Jurkat, Clone E6-1 (cell line): Measurements from ENCODE around the gene ZMYND8.

ENCODE experiments used
- DNase-seq: peaks from one replicate; pipeline ENCODE4 v3.0.0-alpha.2; 2011; ENCODE audit warnings: low read depth, low spot score
- H3K4me3 ChIP-seq: 2 replicates; pipeline ENCODE4 v1.5.1; 2011; ENCODE audit warnings: mild to moderate bottlenecking, low read length, control low read depth, moderate library complexity

Gene ZMYND8

DNA sequence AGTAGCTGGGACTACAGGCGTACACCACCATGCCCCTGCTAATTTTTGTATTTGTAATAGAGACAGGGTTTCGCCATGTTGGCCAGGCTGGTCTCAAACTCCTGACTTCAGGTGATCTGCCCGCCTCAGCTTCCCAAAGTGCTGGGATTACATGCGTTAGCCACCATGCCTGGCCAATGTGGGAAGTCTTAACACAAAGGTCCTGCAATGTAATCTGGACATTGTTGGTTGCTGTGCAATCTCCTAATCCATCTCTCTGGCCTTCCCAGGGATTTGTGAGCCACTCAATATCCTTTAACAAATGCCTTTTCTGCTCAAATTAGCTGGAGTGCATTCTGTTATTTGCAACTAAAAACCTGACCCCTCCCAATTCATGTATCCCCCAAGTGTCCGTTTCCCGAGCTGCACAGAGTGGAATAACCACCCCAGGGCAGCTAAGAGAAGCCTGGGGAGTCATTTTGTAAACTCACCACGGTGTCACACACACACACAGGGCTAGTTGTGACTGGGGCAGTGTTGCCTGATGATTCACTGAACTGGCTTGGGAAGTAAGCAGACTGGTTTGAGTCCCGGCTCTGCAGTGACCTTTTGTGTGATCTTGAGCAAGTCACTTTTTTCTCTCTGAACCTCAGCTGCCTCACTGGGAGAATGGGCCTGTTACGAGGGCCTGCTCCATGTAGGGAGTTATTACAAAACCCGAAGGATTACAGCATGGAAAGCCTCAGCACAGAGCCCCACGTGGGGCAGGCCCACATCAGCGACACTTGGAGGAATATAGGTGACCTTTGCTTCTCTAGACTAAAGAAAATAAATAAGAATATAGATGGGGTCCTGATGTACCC is 152.3 kb downstream of the ZMYND8 start:
- no peak for DNase-seq

DNA sequence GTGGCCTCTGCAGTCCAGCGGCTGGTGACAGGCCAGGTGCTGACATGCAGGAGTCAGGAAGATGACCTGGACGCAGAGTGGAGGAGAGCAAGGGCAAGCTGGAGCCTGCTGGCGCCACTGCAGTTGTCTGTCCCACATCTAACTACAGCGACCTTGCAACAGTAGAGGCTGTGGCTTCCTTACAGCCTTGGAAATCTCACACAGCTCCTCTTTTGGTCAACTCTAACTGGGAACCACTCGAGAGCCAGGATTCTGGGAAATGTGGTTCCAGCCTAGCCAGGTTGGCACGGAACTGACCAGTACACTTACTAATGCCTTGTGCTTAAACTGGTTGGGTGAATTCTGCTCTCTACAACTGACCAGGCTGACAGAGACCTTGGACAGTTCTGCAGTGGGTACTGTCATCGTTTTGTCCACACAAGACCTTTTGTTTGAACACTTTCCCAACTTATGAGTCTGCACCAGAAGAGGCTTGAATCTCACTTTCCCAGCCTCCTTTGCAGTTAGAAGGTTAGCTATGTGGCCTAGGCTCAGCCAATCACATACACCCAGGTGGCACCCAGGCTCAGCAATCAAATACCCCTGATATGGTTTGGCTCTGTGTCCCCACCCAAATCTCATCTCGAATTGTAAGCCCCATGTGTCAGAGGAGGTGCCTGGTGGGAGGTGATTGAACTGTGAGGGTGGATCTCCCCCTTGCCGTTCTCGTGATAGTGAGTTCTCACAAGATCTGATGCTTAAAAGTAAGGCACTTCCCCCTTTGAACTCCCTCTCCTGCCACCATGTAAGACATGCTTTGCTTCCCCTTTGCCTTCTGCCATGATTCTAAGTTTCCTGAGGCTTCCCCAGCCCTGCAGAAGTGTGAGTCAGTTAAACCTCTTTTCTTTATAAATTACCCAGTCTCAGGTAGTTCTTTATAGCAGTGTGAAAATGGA is 153.5 kb downstream of the ZMYND8 start:
- DNase-seq: no peak
- H3K4me3 ChIP-seq: no peak overlapping the region

More for the DNA sequence above, 152.3 kb downstream of the ZMYND8 start:
- no peak overlapping the region for H3K4me3 ChIP-seq

DNA sequence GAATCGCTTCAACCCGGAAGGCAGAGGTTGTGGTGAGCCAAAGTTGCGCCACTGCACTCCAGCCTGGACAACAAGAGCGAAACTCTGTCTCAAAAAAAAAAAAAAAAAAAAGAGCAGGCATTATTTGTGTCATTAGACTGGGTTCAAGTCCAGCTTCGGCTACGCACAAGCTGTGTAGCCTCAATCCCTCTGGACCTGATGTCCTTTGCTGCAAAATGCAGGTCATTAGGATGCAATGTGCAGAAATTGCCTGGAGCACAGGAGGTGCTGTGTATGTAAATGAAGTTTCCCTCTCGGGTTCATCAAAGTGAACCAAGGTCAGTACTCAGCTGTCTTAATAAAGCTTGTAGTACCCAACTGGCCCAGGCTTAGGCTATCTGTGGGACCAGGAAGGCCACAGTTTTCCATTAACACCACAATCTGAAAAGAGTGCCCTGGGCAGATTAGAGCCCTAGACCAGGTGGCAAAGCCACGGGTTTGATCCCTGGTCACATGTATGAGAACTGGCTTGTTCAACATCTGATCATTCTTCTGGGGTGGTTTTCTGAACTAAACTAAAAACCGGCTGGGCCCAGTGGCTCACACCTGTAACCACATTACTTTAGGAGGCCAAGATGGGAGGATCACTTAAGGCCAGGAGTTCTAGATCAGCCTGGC is 155.3 kb downstream of the ZMYND8 start:
- DNase-seq: no peak
- no peak overlapping the region for H3K4me3 ChIP-seq

DNA sequence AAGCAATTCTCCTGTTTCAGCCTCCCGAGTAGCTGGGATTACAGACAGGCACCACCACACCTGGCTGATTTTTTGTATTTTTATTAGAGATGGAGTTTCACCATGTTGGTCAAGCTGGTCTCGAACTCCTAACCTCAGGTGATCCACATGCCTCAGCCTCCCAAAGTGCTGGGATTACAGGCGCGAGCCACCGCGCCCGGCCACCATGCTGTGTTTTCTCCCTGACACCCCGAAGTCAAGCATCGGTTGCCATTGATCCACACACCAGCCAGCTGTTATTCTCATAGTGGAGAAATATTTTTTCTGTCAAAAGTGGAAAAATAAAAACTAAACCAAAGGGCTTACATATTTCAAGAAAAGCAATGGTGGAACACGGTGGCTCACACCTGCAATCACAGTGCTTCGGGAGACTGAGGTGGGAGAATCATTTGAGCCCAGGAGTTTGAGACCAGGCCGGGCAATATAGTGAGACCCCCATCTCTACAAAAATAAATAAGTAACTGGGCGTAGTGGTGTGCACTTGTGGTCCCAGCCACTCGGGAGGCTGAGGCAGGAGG is 157.4 kb downstream of the ZMYND8 start:
- no peak for DNase-seq

DNA sequence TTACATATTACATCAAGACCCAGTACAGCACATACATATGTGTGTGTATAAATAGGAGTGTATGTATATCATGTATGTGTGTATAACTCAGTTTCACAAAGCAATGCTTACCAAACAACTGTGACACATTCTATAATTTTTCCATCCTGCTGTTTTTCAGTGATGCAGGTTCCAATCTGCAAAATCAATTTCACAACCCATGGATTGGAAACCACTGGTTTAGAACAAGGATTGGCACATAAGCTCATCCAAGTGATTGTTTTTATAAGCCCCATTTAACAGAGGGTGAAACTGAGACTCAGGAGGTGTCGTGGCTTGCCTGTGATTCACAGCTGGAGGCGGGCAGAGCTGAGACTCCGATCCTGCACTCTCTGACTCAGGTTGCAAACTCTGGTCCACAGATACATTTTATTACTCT is 158.2 kb downstream of the ZMYND8 start:
- no peak overlapping the region for H3K4me3 ChIP-seq

More for the DNA sequence above, 157.4 kb downstream of the ZMYND8 start:
- no peak overlapping the region for H3K4me3 ChIP-seq

DNA sequence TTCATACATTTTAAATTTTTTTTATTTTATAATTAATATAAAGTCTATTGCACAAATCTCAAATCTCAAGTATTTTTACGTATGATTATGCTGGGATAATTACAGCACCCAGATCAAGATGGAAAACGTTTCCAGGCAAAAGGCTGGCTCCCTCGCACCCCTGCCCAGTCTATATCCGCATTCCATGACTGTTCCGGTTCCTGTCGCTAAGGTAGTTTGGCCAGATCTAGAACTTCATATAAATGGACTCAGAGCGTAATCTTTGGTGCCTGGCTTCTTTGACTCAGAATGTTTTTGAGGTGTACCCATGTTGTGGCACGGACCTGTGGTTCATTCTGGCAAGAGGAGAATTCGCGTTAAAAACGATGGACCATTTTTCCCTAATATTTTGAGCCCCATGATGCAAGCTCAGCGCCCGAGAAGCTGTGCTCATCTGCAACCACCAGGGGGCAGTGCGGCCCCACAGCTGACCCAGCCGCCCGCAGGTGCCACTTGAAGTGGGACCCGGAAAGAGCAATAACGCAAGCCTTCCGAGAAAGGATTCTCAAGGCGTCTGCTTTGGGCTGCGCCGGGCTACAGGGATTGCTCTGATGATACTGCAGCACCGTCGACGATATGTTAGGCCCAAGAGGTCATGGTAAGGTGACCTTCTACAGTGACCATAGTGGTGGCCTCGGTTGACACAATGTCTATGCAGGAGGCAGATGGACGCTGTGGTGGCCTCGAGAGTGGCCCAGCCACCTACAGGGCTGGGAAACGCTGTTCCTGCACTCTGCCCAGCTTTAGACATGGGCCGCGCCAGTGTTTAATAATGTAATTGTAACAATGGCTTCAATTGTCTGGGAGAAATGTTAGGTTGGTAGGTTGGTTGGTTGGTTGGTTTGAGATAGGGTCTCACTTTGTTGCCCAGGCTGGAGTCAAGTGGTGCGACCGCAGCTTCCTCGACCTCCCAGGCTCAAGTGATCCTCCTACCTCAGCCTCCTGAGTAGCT is 160.1 kb downstream of the ZMYND8 start:
- peak; percentile 49 for DNase-seq
- peak overlapping the region; percentile 11 for H3K4me3 ChIP-seq

More for the DNA sequence above, 158.2 kb downstream of the ZMYND8 start:
- no peak for DNase-seq

DNA sequence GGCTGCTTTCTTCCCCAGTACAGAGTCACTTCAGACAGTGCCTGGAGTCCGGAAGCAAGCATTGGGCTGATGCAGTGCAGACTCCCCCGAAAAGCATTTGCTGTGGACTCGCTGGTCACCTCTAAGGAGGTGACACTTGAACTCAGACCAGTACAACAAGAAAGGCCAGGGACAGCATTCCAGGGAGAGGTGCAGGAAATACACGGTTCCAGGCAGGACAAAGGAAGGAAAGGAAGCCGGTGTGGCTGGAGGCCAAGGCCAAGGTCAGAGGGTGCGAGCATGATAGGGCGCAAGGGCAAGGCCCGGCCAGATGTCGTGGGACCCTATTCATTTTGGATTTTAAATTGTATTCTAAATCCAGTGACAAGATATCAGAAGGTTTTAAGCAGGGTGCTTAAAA is 160.9 kb downstream of the ZMYND8 start:
- DNase-seq: no peak
- H3K4me3 ChIP-seq: no peak overlapping the region

DNA sequence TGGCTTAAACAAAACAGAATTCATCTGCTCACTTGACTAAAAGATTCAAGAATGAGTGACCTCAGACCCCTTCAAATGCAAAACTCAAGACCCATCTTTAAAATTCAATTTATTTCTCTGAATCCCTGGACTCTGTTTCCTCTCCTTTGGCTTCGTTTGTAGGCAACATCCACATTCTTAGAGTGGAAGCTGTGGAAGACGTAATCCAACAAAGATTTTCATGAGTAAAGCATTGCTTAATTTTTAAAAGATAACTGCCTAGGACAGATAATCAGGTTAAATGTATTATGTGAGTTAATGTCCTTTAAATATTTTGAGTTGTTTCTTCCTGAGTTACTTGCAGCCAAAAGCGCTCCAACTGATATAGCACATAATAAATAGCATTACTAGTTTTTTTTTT is 164.5 kb downstream of the ZMYND8 start:
- H3K4me3 ChIP-seq: no peak overlapping the region
- no peak for DNase-seq

DNA sequence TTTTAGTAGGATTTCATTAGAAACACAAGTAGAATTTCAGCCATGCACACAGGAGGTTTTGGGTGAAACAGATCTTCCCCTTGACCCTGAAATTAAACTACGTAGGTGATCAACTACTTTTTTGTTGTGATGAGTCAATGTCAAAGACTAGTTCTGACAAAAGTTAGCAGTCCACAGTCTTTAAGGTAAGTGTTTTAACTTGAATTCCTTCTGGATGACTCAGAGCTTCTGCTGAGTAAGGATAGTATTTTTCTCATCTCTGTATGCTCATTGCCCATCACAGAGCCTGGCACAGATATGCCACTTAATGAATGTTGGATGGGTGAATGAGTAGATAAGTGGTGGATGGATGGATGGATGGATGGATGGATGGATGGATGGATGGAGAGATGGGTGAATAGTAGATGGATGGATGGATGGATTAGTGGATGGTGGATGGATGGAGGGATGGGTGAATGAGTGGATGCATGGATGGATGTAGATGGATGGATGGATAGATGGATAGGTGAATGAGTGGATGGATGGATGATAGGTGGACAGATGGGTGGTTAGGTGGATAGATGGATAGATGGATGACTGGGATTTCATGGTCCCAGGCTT is 165.3 kb downstream of the ZMYND8 start:
- no peak overlapping the region for H3K4me3 ChIP-seq
- DNase-seq: no peak

DNA sequence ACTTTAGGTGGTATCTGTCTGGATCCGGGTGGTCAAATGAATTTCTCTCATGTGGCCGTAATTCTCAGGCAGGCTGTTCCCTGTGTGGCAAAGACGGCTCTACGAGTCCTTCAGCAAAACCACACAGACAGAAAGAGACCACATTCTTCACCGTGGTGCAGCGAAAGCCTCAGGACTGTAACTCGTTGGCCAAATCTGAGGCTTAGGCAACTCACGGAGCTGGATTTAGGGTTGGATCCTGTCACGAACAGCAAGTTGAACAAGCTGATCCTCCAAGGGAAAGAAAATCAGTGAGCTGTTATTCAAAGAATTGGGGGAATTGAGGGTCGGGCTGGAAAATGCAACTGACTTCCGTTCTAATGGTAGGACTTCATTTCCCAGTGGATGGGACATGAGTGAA is 167.4 kb downstream of the ZMYND8 start:
- no peak overlapping the region for H3K4me3 ChIP-seq
- DNase-seq: no peak

DNA sequence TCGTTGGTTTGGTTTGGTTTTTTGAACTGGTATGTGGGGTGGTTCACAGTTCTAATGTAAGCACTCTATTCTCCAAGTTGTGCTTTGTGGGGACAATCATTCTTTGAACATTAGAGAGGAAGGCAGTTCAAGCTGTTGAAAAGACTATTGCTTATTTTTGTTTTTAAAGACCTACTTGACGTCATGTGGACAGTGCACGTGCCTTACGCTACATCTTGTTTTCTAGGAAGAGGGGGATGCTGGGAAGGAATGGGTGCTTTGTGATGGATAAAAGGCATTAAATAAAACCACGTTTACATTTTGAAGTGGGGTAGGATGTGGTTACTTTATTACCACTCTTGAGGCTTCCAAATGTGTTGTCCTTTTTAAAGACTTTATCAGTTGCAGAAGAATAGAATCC is 168.0 kb downstream of the ZMYND8 start:
- DNase-seq: peak; percentile 70
- no peak overlapping the region for H3K4me3 ChIP-seq

DNA sequence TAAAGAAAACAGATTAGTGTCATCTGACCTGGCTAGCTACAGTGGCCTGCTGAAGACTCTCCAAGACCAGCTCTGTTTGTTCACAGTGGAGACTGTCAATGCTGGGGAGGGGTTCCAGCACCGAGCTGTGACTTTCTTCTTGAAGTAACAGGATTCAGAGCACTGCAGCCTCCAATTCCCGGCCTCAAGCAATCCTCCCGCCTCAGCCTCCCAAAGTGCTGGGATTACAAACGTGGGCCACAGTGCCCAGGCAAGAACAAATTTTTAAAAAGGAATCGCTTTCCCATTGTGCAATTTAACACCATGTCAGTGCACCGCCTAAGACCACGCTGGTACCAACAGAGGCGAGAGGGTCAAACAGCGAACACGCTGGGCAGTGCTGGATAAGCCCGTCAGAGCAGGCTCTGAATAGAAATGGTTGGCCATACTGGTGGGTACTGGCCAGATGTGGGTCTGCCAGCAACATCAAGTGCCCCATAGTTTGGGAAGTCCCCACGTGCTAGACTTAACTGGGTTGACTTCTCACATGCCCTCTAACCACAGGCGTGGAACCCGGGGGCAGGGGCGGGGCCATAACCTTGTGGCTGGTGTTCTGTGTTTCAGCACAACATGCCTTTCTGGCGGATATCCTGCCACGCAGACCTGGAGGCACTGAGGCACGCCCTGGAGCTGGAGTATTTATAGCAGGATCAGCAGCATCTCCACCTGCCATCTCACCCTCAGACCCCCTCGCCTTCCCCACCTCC is 168.9 kb downstream of the ZMYND8 start:
- no peak overlapping the region for H3K4me3 ChIP-seq
- DNase-seq: no peak

DNA sequence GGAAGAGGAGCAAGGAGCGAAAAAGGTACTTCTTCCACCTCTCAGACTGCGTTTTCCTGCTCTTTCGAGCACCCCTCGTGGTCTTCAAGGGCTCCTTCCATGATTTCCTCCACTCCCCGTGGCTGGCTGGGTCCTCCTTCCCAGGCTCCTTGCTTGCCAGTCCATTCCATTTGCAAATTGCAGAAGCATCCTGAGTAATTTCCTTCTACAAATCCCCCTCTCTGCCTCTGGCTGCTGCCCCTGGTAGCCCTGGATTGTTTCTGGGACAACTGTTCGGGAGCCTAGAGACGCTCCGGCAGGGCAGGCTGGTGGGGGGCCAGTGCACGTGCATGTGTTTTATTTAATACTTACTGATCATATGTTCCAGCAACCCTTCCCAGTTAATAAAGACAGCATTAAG is 173.1 kb downstream of the ZMYND8 start:
- DNase-seq: no peak
- H3K4me3 ChIP-seq: no peak overlapping the region

DNA sequence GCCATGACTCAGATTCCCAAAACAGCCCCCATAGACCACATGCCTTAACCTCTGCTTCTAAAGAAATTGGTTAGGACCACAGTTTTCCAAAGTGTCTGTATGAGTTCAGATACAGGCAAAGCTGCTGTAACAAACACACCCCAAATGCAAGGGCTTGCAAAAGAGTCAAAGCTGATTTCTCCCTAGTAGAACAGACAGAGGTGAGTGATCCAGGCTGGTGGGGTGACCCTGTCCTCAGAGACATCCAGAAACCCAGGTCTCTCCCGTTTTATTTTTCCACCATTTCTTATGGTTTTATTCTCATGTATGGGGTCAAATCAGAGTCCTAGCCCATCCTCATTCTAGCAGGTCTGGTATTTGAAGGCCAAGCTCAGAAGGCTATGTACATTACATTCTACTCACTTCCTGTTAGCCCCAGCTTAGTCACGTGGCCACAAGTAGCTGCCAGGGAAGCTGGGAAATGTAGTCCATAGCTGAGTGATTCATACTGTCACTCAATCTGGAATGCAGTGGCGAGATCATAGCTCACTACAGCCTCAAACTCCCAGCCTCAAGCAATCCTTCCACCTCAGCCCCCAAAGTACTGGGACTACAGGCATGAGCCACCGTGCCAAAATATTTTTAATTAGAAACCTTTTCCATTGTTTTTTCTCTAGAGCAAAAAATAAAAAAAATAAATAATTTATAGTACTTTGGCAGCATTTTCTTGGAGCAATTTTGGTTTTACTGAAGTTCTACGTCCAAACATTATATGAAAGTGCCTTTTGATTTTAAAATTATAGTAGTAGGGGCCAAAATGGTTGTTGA is 175.2 kb downstream of the ZMYND8 start:
- peak; percentile 25 for DNase-seq
- H3K4me3 ChIP-seq: no peak overlapping the region

DNA sequence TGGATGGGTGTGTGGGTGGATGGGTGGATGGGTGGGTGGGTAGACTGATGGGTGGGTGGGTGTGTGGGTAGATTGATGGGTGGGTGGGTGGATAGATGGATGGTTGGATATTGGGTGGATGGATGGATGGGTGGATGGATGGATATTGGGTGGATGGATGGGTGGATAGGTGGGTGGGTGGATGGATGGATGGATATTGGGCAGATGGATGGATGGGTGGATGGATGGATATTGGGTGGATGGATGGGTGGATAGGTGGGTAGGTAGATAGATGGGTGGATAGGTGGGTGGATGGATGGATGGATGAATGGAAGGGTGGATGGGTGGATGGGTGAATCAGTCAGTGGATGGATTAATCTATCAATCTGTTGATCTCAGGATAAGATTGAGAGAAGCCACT is 177.2 kb downstream of the ZMYND8 start:
- DNase-seq: no peak
- H3K4me3 ChIP-seq: no peak overlapping the region

DNA sequence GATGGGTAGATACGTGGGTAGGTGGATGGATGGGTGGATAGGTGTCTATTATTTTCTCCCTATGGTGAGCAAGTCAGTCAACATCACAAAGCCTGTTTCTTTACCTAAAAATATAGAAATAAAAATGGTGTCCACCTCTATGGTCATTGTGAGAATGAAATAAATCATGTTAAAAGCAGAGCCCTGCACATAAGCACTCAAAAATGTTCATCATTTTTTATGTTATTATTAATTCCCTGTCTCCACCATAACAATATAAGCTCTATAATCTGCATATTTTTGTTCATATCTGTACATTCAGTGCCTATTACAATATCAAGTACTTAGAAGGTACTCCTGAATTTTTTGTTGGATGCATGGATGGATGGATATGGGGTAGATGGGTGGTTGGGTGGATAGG is 177.6 kb downstream of the ZMYND8 start:
- no peak overlapping the region for H3K4me3 ChIP-seq
- no peak for DNase-seq
